Activated naive CD4-positive, alpha-beta T cell treated with anti-CD3 and anti-CD28 coated beads, Interleukin-2, amount 50 U/mL, for 16 hours (primary cell): Measurements from ENCODE around the gene ROPN1.

Experiments used
- DNase-seq: peaks from one replicate; pipeline ENCODE4 v3.0.0-alpha.2; 2020

The ROPN1 gene

GRCh38 chr3:123941542-123941941, 50.4 kb downstream of the ROPN1 start:
- DNase-seq, result no peak

- no peak for DNase-seq
Measured at GRCh38 chr3:123941121-123941520, 50.8 kb downstream of the ROPN1 start.

- DNase-seq, result no peak
Measured at GRCh38 chr3:123939706-123940105, 52.2 kb downstream of the ROPN1 start.

- DNase-seq, result no peak
Measured at GRCh38 chr3:123936400-123936799, 55.5 kb downstream of the ROPN1 start.

GRCh38 chr3:123935830-123936229, 56.1 kb downstream of the ROPN1 start:
- DNase-seq, result no peak

GRCh38 chr3:123934250-123934649, 57.7 kb downstream of the ROPN1 start:
- DNase-seq, result no peak

- DNase-seq, result no peak
Measured at GRCh38 chr3:123930445-123930844, 61.5 kb downstream of the ROPN1 start.

- no peak for DNase-seq
Measured at GRCh38 chr3:123929325-123929724, 62.6 kb downstream of the ROPN1 start.

- DNase-seq, result no peak
Measured at GRCh38 chr3:123926396-123926795, 65.5 kb downstream of the ROPN1 start.

GRCh38 chr3:123920868-123921267, 71.1 kb downstream of the ROPN1 start:
- DNase-seq, result no peak

GRCh38 chr3:123920383-123920782, 71.5 kb downstream of the ROPN1 start:
- no peak for DNase-seq

GRCh38 chr3:123919353-123919752, 72.6 kb downstream of the ROPN1 start:
- no peak for DNase-seq
